Psoas muscle (tissue), 8 donors: ENCODE data around the gene BPI. TPM values are rescaled to one million over a fixed set of nuclear protein-coding genes. Genes with fewer than 3 reads are reported as not detected.

ENCODE experiments used
- ATAC-seq, 4 donors: fragments of 200-7000 bp; cut with Tn5 transposase; one replicate each; pipeline ENCODE4 v1.9.1; 2020; ENCODE audit warnings: moderate library complexity in 3 of 4, mild to moderate bottlenecking in 2 of 4
- DNase-seq, 2 donors: peaks; one replicate each; pipeline ENCODE4 v3.0.0-alpha.2; 2020
- H3K27ac ChIP-seq: fragments of 200-600 bp; one replicate; pipeline ENCODE4 v1.8.0; 2022
- H3K27me3 ChIP-seq, 3 donors: fragments of 200-600 bp in 1 of 3; one replicate each; pipeline versions ENCODE4 v1.6.1 to v1.8.0; 2013 to 2022; ENCODE audit warnings: low read length in 2 of 3, mild to moderate bottlenecking in 2 of 3, moderate library complexity in 1 of 3; ENCODE audit not compliant: insufficient read depth in 3 of 3
- H3K36me3 ChIP-seq, 2 donors: fragments of 200-600 bp in 1 of 2; one replicate each; pipeline versions ENCODE4 v1.6.1 to v1.8.0; 2013 to 2022; ENCODE audit warnings: low read depth in 1 of 2, mild to moderate bottlenecking in 1 of 2, moderate library complexity in 1 of 2; ENCODE audit not compliant: insufficient read depth in 1 of 2
- H3K4me1 ChIP-seq: fragments of 200-600 bp; one replicate; pipeline ENCODE4 v1.8.0; 2022
- H3K4me3 ChIP-seq: fragments of 200-600 bp; one replicate; pipeline ENCODE4 v1.8.0; 2022; ENCODE audit warnings: mild to moderate bottlenecking
- H3K9me3 ChIP-seq: fragments of 200-600 bp; one replicate; pipeline ENCODE4 v1.8.0; 2022
- CTCF ChIP-seq: fragments of 200-600 bp; IDR thresholded peaks from one replicate; pipeline ENCODE4 v1.8.0; 2022; ENCODE audit warnings: antibody characterized with exemption
- WGBS, 3 donors: extraction: QIAGEN DNeasy Blood & Tissue Kit; methylation state at CpG; one replicate each; pipeline versions ENCODE4 v1.1.6 to v1.1.7; 2013; 5-methylcytosine and 5-hydroxymethylcytosine counted together
- intact Hi-C, 2 donors: fragments of 100-400 bp; cut with DNase I; formaldehyde crosslinking; loops; one replicate each; pipeline versions ENCODE4 v1.11.0 to v1.14.2; 2022
- polyA plus RNA-seq, 3 donors: library from polyadenylated mRNA; stranded (reverse); fragments of 200-250 nt; gene quantifications; one replicate each; pipeline ENCODE4 v1.2.3, GENCODE V29; 2013
- total RNA-seq, 4 donors: library from RNA; stranded (reverse); fragmentation: NEBNext Ultra II Directional in 2 of 4; extraction: Animal tissue kit (Norgen Biotek cat#: 25700) in 2 of 4; gene quantifications; one replicate each; pipeline versions ENCODE4 v1.2.1 to v1.2.4, GENCODE V29; 2021 to 2023
- donor health status: healthy with polysubstance abuse.
- donor health status: DM: no; HTN: no; CAD: no; lungs with moderate emphysema.
- donor health status: Bipolar disorder and iron deficiency.
- donor health status: healthy.
- donor health status: DM: yes; HTN: yes; CAD: no.
- donor health status: DM: no; HTN: no; CAD: no.
- donor health status: DM: no; HTN: no; CAD: no.
- donor health status: DM: yes; HTN: yes; CAD: no.

The BPI gene
- total and polyA plus RNA-seq, 7 donors = 0.06 to 0.49 (median 0.41) TPM; not detected in 4

- no peak for TF ChIP-seq CTCF
- 63 to 67% (median 65%) methylated on average over 5 of the region's 5 CpGs for WGBS, 3 donors
These were observed 11.5 kb downstream of the BPI start for GRCh38 chr20:38315290-38315966.

GRCh38 chr20:38316341-38316740 lies 12.4 kb downstream of the BPI start:
- WGBS, 3 donors = 86 to 91% (median 90%) methylated on average over 4 of the region's 4 CpGs

More at GRCh38 chr20:38315290-38315966, 11.5 kb downstream of the BPI start:
- ATAC-seq = no peak
- H3K27me3 ChIP-seq = peaks cover 0 to 12% (median 0%) of the 10 kb centered on the region in 3 donors
- H3K4me1 ChIP-seq = no peaks in the 10 kb centered on the region
- no peak overlapping the region for H3K27ac ChIP-seq
- DNase-seq = no peak
- intact Hi-C loops = loop anchor here (5.0 to 10.0 kb wide), 2 partner anchors 83 to 251 kb away; no protein-coding TSS in a partner anchor
- no peaks in the 10 kb centered on the region for H3K9me3 ChIP-seq
- no peak overlapping the region for H3K4me3 ChIP-seq
- H3K36me3 ChIP-seq = no peaks in the 10 kb centered on the region

GRCh38 chr20:38317422-38317821 lies 13.5 kb downstream of the BPI start:
- no peaks in the 10 kb centered on the region for H3K9me3 ChIP-seq
- no peak for TF ChIP-seq CTCF
- intact Hi-C loops = loop anchor here (5.0 to 10.0 kb wide), 2 partner anchors 85 to 253 kb away; no protein-coding TSS in a partner anchor
- peaks cover 0 to 12% (median 0%) of the 10 kb centered on the region in 3 donors for H3K27me3 ChIP-seq
- ATAC-seq (no peak), DNase-seq (no peak)
- no peak overlapping the region for H3K4me3 ChIP-seq
- no peaks in the 10 kb centered on the region for H3K36me3 ChIP-seq
- no peak overlapping the region for H3K27ac ChIP-seq
- H3K4me1 ChIP-seq = no peaks in the 10 kb centered on the region
- WGBS, 3 donors = 73 to 84% (median 78%) methylated on average over 3 of the region's 3 CpGs

More at GRCh38 chr20:38316341-38316740, 12.4 kb downstream of the BPI start:
- no peaks in the 10 kb centered on the region for H3K4me1 ChIP-seq
- no peaks in the 10 kb centered on the region for H3K9me3 ChIP-seq
- no peak overlapping the region for H3K27ac ChIP-seq
- intact Hi-C loops = loop anchor here (5.0 to 10.0 kb wide), 2 partner anchors 84 to 252 kb away; no protein-coding TSS in a partner anchor
- DNase-seq = no peak
- no peak for TF ChIP-seq CTCF
- no peak overlapping the region for H3K4me3 ChIP-seq
- peaks cover 0 to 12% (median 0%) of the 10 kb centered on the region in 3 donors for H3K27me3 ChIP-seq
- no peaks in the 10 kb centered on the region for H3K36me3 ChIP-seq
- ATAC-seq = no peak

GRCh38 chr20:38320221-38320620 lies 16.3 kb downstream of the BPI start:
- intact Hi-C loops = no loop called here
- Histone ChIP-seq H3K27ac (no peak overlapping the region), H3K4me1 (no peaks in the 10 kb centered on the region), H3K27me3 (peaks cover 0 to 12% (median 0%) of the 10 kb centered on the region in 3 donors), H3K4me3 (no peak overlapping the region), H3K9me3 (no peaks in the 10 kb centered on the region), H3K36me3 (no peaks in the 10 kb centered on the region)
- WGBS, 3 donors = 51 to 55% (median 54%) methylated on average over 6 of the region's 6 CpGs
- ATAC-seq (no peak), DNase-seq (no peak)
- no peak for TF ChIP-seq CTCF
